Astrocyte of the spinal cord (primary cell): ENCODE results near the gene VWF.

Source experiments
- DNase-seq: peaks from one replicate; pipeline ENCODE4 v3.0.0; 2011; ENCODE audit warnings: low read depth, low spot score
- H3K4me3 ChIP-seq: 2 replicates; pipeline ENCODE4 v1.5.1; 2011; ENCODE audit warnings: low read depth, mild to moderate bottlenecking, low read length, moderate library complexity
- CTCF ChIP-seq: IDR thresholded peaks from 2 replicates; pipeline ENCODE4 v1.5.1; 2012; ENCODE audit warnings: low read depth, mild to moderate bottlenecking, low read length, inconsistent platforms
- in situ Hi-C: cut with HindIII; loops from 2 replicates; pipeline ENCODE4 v1.10.0; 2017; ENCODE audit warnings: low sequenced_read_pairs

The VWF gene

GRCh38 chr12:5997260-5997659, 127.2 kb downstream of the VWF start:
- TF ChIP-seq CTCF: no peak
- in situ Hi-C loops: no loop called here
- H3K4me3 ChIP-seq: no peak overlapping the region
- DNase-seq: no peak

- no peak for TF ChIP-seq CTCF
- no peak overlapping the region for H3K4me3 ChIP-seq
- in situ Hi-C loops: no loop called here
- no peak for DNase-seq
Measured at GRCh38 chr12:5996459-5996858, 128.0 kb downstream of the VWF start.

- no peak overlapping the region for H3K4me3 ChIP-seq
- in situ Hi-C loops: no loop called here
- no peak for DNase-seq
- no peak for TF ChIP-seq CTCF
Measured at GRCh38 chr12:5989621-5990020, 134.8 kb downstream of the VWF start.

GRCh38 chr12:5988659-5989116, 135.8 kb downstream of the VWF start:
- peak; percentile 99 for TF ChIP-seq CTCF
- in situ Hi-C loops: no loop called here
- DNase-seq: peak; percentile 69
- no peak overlapping the region for H3K4me3 ChIP-seq

- no peak for DNase-seq
- in situ Hi-C loops: no loop called here
- no peak for TF ChIP-seq CTCF
- no peak overlapping the region for H3K4me3 ChIP-seq
Measured at GRCh38 chr12:5988088-5988487, 136.4 kb downstream of the VWF start.

- no peak for DNase-seq
- H3K4me3 ChIP-seq: no peak overlapping the region
- in situ Hi-C loops: no loop called here
- no peak for TF ChIP-seq CTCF
Measured at GRCh38 chr12:5987573-5987972, 136.9 kb downstream of the VWF start.

- in situ Hi-C loops: no loop called here
- no peak for TF ChIP-seq CTCF
- no peak overlapping the region for H3K4me3 ChIP-seq
- DNase-seq: no peak
Measured at GRCh38 chr12:5985471-5985870, 139.0 kb downstream of the VWF start.
